Calu3 (cell line): ENCODE results near the gene PNPLA7. TPM values are rescaled to one million over a fixed set of nuclear protein-coding genes. Genes with fewer than 3 reads are reported as not detected.
"Not testable (repeated sequence)": the region's sequence is repeated elsewhere in the genome, so short reads cannot be mapped to it uniquely, and the experiment has no call there.

Experiments
- BruUV-seq: library from RNA; stranded (reverse); fragments of 400-500 nt; replicated peaks from 2 replicates; lab custom pipeline; 2021; lab: Mats Ljungman, UMichigan
- CTCF ChIA-PET: fragments of 300-600 bp; sonication (Branson Sonifier 250); formaldehyde crosslinking; loops from one replicate; lab custom pipeline; 2022; ENCODE audit warnings: antibody characterized with exemption; lab: Charles Lee
- DNase-seq: peaks from one replicate; pipeline ENCODE4 v3.0.0; 2022
- H3K27ac Mint-ChIP-seq: one replicate; pipeline ENCODE4 v1.8.0; 2022; ENCODE audit warnings: mixed read lengths; ENCODE audit not compliant: unreplicated experiment
- H3K27me3 Mint-ChIP-seq: one replicate; pipeline ENCODE4 v1.8.0; 2022; ENCODE audit warnings: mixed read lengths; ENCODE audit not compliant: unreplicated experiment
- H3K36me3 Mint-ChIP-seq: one replicate; pipeline ENCODE4 v1.8.0; 2022; ENCODE audit warnings: mild to moderate bottlenecking, moderate library complexity, mixed read lengths; ENCODE audit not compliant: insufficient read depth, unreplicated experiment
- H3K4me1 Mint-ChIP-seq: one replicate; pipeline ENCODE4 v1.8.0; 2022; ENCODE audit warnings: mild to moderate bottlenecking, low read depth, mixed read lengths; ENCODE audit not compliant: unreplicated experiment
- H3K4me3 Mint-ChIP-seq: one replicate; pipeline ENCODE4 v1.8.0; 2022; ENCODE audit warnings: mild to moderate bottlenecking, low read depth, moderate library complexity, mixed read lengths; ENCODE audit not compliant: unreplicated experiment
- H3K9me3 Mint-ChIP-seq: one replicate; pipeline ENCODE4 v1.8.0; 2022; ENCODE audit warnings: low read depth, mixed read lengths; ENCODE audit not compliant: unreplicated experiment
- CTCF ChIP-seq: fragments of 200-600 bp; IDR thresholded peaks from one replicate; pipeline ENCODE4 v1.8.0; 2022; ENCODE audit warnings: antibody characterized with exemption; ENCODE audit not compliant: unreplicated experiment
- intact Hi-C: fragments of 100-400 bp; cut with micrococcal nuclease; formaldehyde crosslinking; loops from one replicate; pipeline ENCODE4 v1.10.0; 2022; ENCODE audit not compliant: unreplicated experiment
- total RNA-seq: library from RNA; stranded (reverse); gene quantifications from 2 replicates; pipeline ENCODE4 v1.2.3, GENCODE V29; 2022

PNPLA7 gene
- total RNA-seq, 1 experiment from 2014 or later, result 1.8 TPM

- Mint-ChIP-seq H3K27me3 (peaks cover 35% of the 10 kb centered on the region), H3K4me1 (no peaks in the 10 kb centered on the region), H3K36me3 (no peaks in the 10 kb centered on the region), H3K27ac (no peak overlapping the region), H3K4me3 (no peak overlapping the region), H3K9me3 (peaks cover 4% of the 10 kb centered on the region)
- no peak for DNase-seq
- no TSS peak for BruUV-seq
- intact Hi-C loops, result no loop called here
- TF ChIP-seq CTCF, result no peak
- CTCF ChIA-PET, result no interaction called here
These were observed 79.4 kb downstream of the PNPLA7 start for GRCh38 chr9:137470785-137471184.

DNA sequence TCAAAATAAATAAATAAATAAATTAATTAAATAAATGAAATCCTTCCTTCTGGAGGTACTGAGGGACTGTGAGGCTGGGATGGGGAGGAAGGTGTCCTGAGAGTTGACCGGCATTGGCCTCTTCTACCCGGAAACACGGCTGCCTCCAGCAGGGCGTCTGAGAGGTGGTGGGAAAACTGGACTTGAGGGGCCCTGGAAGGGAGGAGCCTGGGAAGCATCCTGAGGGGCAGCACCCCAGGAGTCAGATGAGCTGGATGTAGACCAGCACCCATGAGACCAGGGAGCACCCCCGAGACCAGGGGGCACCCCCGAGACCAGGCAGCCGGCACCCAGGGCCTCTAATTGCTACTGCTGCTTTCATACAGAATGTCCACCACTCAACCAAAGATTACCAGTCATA is 82.3 kb downstream of the PNPLA7 start:
- H3K27me3 Mint-ChIP-seq, result peaks cover 32% of the 10 kb centered on the region
- CTCF ChIA-PET, result no interaction called here
- TF ChIP-seq CTCF, result no peak
- peaks cover 5% of the 10 kb centered on the region for H3K36me3 Mint-ChIP-seq
- no peaks in the 10 kb centered on the region for H3K4me1 Mint-ChIP-seq
- H3K27ac Mint-ChIP-seq, result no peak overlapping the region
- H3K9me3 Mint-ChIP-seq, result no peaks in the 10 kb centered on the region
- intact Hi-C loops, result no loop called here
- DNase-seq, result no peak
- no peak overlapping the region for H3K4me3 Mint-ChIP-seq
- no TSS peak for BruUV-seq

DNA sequence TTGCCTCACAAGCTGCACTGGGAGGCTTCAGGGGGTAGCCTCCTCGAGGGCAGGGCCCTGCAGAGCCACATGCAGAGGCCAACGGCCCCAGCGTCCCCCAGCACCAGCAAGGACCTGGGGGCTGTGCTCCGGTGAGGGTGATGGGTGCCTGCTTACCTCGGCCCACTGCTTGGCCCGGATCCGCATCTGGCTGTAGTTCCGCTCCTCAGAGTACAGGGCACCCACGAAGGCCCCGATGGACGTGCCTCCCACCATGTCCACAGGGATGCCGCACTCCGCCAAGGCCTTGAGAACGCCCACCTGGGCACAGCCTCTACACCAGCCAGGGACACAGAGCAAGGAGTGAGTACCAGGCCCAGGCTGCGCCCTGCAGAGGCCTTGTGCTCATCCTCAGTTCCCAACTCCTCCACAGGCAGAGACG is 83.0 kb downstream of the PNPLA7 start:
- H3K27me3 Mint-ChIP-seq, result peaks cover 32% of the 10 kb centered on the region
- no peaks in the 10 kb centered on the region for H3K9me3 Mint-ChIP-seq
- H3K27ac Mint-ChIP-seq, result no peak overlapping the region
- peaks cover 5% of the 10 kb centered on the region for H3K36me3 Mint-ChIP-seq
- no peak for TF ChIP-seq CTCF
- no peaks in the 10 kb centered on the region for H3K4me1 Mint-ChIP-seq
- BruUV-seq, result no TSS peak
- DNase-seq, result no peak
- H3K4me3 Mint-ChIP-seq, result no peak overlapping the region
- CTCF ChIA-PET, result no interaction called here
- intact Hi-C loops, result no loop called here

GRCh38 chr9:137466389-137467085 is 83.7 kb downstream of the PNPLA7 start:
- H3K4me1 Mint-ChIP-seq, BruUV-seq, H3K36me3 Mint-ChIP-seq, intact Hi-C loops, H3K9me3 Mint-ChIP-seq, H3K4me3 Mint-ChIP-seq, H3K27ac Mint-ChIP-seq, CTCF ChIA-PET, DNase-seq: not testable (repeated sequence)
- H3K27me3 Mint-ChIP-seq, result peaks cover 32% of the 10 kb centered on the region

- no peak for DNase-seq
- CTCF ChIA-PET, result no interaction called here
- BruUV-seq, result no TSS peak
- no peak for TF ChIP-seq CTCF
- Mint-ChIP-seq H3K36me3 (peaks cover 5% of the 10 kb centered on the region), H3K4me1 (no peaks in the 10 kb centered on the region), H3K4me3 (no peak overlapping the region), H3K27ac (no peak overlapping the region), H3K27me3 (peaks cover 27% of the 10 kb centered on the region), H3K9me3 (no peaks in the 10 kb centered on the region)
- intact Hi-C loops, result no loop called here
These were observed 84.3 kb downstream of the PNPLA7 start for GRCh38 chr9:137465720-137466388.
